ENCODE measurements around the gene TTN. TPM values are rescaled to one million over a fixed set of nuclear protein-coding genes. Genes with fewer than 3 reads are reported as not detected.

TTN gene
- total and polyA plus RNA-seq, 2 experiments from 2014 or later = 12.5 to 15.7 TPM

GRCh38 chr2:178830451-178830850 is 23.2 kb upstream of the TTN start:
- Histone ChIP-seq H3K79me2 (replicated peaks; ENCODE audit: insufficient read depth) (no peaks in the 10 kb centered on the region), H3K36me3 (ENCODE audit: insufficient read depth) (no peaks in the 10 kb centered on the region)

More at GRCh38 chr2:178830451-178830850, 23.2 kb upstream of the TTN start:
- Mint-ChIP-seq H3K4me1 (peaks cover 11% of the 10 kb centered on the region; the same call in 2 of the 3 replicates), H3K27me3 (ENCODE audit: insufficient read depth, low read depth, poor library complexity) (peaks cover 3% of the 10 kb centered on the region), H3K36me3 (ENCODE audit: low read depth) (no peaks in the 10 kb centered on the region; the same call in 2 of the 3 replicates), H3K27ac (no peak overlapping the region), H3K9me3 (no peaks in the 10 kb centered on the region), H3K4me3 (no peak overlapping the region)
- H3K4me1 ChIP-seq (ENCODE audit: insufficient read depth) = no peaks in the 10 kb centered on the region
- H3K27me3 ChIP-seq (ENCODE audit: insufficient read depth) = no peaks in the 10 kb centered on the region
- no peaks in the 10 kb centered on the region for H3F3A ChIP-seq (replicated peaks; ENCODE audit: low read depth)
- no peaks in the 10 kb centered on the region for H3K9me2 ChIP-seq (ENCODE audit: insufficient read depth)
- ATAC-seq (no peak), DNase-seq (ENCODE audit: low spot score) (no peak)
- no peak overlapping the region for H2AFZ ChIP-seq
- TF ChIP-seq POLR2AphosphoS5 (IDR thresholded peaks at IDR 0.05; ENCODE audit: low read depth) (no peak), ZNF114 (CRISPR knock-in tag; IDR thresholded peaks at IDR 0.05) (no peak), CREB1 (CRISPR knock-in tag; IDR thresholded peaks at IDR 0.05; ENCODE audit: low read depth) (no peak), ETS1 (IDR thresholded peaks at IDR 0.05) (no peak), JUNB (IDR thresholded peaks at IDR 0.05; ENCODE audit: unreplicated experiment) (no peak), STAT1 (IDR thresholded peaks at IDR 0.05; ENCODE audit: unreplicated experiment) (no peak), ZNF462 (CRISPR knock-in tag; IDR thresholded peaks at IDR 0.05) (no peak), NANOG (IDR thresholded peaks at IDR 0.05; ENCODE audit: borderline replicate concordance) (no peak)
- TF ChIP-seq, protein P1, sequence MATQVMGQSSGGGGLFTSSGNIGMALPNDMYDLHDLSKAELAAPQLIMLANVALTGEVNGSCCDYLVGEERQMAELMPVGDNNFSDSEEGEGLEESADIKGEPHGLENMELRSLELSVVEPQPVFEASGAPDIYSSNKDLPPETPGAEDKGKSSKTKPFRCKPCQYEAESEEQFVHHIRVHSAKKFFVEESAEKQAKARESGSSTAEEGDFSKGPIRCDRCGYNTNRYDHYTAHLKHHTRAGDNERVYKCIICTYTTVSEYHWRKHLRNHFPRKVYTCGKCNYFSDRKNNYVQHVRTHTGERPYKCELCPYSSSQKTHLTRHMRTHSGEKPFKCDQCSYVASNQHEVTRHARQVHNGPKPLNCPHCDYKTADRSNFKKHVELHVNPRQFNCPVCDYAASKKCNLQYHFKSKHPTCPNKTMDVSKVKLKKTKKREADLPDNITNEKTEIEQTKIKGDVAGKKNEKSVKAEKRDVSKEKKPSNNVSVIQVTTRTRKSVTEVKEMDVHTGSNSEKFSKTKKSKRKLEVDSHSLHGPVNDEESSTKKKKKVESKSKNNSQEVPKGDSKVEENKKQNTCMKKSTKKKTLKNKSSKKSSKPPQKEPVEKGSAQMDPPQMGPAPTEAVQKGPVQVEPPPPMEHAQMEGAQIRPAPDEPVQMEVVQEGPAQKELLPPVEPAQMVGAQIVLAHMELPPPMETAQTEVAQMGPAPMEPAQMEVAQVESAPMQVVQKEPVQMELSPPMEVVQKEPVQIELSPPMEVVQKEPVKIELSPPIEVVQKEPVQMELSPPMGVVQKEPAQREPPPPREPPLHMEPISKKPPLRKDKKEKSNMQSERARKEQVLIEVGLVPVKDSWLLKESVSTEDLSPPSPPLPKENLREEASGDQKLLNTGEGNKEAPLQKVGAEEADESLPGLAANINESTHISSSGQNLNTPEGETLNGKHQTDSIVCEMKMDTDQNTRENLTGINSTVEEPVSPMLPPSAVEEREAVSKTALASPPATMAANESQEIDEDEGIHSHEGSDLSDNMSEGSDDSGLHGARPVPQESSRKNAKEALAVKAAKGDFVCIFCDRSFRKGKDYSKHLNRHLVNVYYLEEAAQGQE (IDR thresholded peaks at IDR 0.05; ENCODE audit: unreplicated experiment) = no peak
- H3K4me3 ChIP-seq = no peak overlapping the region
- H3K27ac ChIP-seq (ENCODE audit: low read depth) = no peak overlapping the region
- no peaks in the 10 kb centered on the region for H4K20me1 ChIP-seq (replicated peaks; ENCODE audit: insufficient read depth)
- H3K4me2 ChIP-seq = no peak overlapping the region
